Mammary epithelial cell (primary cell): ENCODE results near the gene STARD4.

Experiments
- EZH2 ChIP-seq: IDR thresholded peaks from 2 replicates; pipeline ENCODE4 v1.6.1; 2012; ENCODE audit warnings: low read length, inconsistent platforms, borderline replicate concordance
- TF ChIP-seq, protein P1 (sequence below), 2 donors: IDR thresholded peaks in 1 of 2; conservative IDR thresholded peaks in 1 of 2; 2 replicates each; pipeline ENCODE4 v1.5.1; 2011 to 2012; ENCODE audit warnings: inconsistent platforms in 2 of 2, low read length in 2 of 2, mild to moderate bottlenecking in 2 of 2, control low read depth in 1 of 2, low read depth in 1 of 2; ENCODE audit not compliant: insufficient read depth in 1 of 2; ENCODE audit errors: extremely low read depth in 1 of 2

DNA sequence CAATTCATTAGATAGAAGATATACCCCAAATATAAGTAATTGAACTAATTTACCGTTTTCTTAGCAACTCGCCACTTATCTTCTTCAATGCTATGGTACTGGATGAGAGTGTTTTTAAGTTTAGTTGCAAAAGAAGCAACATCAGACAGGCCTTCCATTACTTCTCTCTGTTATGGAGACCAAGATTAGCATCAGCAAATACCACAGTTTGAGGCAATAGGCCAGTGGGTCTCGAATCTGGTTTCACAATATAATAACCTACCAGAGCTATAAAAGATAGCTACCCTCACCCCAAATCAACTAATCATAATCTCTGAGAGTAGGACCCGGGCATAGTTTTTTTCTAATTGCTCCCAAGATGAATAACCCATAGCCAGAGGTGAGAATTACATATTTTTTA, 5.1 kb downstream of the STARD4 start:
- TF ChIP-seq, protein P1, sequence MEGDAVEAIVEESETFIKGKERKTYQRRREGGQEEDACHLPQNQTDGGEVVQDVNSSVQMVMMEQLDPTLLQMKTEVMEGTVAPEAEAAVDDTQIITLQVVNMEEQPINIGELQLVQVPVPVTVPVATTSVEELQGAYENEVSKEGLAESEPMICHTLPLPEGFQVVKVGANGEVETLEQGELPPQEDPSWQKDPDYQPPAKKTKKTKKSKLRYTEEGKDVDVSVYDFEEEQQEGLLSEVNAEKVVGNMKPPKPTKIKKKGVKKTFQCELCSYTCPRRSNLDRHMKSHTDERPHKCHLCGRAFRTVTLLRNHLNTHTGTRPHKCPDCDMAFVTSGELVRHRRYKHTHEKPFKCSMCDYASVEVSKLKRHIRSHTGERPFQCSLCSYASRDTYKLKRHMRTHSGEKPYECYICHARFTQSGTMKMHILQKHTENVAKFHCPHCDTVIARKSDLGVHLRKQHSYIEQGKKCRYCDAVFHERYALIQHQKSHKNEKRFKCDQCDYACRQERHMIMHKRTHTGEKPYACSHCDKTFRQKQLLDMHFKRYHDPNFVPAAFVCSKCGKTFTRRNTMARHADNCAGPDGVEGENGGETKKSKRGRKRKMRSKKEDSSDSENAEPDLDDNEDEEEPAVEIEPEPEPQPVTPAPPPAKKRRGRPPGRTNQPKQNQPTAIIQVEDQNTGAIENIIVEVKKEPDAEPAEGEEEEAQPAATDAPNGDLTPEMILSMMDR (conservative IDR thresholded peaks at IDR 0.05 in 1 of 2, IDR thresholded peaks at IDR 0.05 in 1 of 2; ENCODE audit: extremely low read depth in 1 of 2, insufficient read depth in 1 of 2, low read depth in 1 of 2, low read length in 2 of 2): no peak
- no peak for TF ChIP-seq EZH2
